ENCODE data around the gene UQCRC1. TPM values are rescaled to one million over a fixed set of nuclear protein-coding genes. Genes with fewer than 3 reads are reported as not detected.
A peak's percentile ranks its signal among the peaks of the same experiment; 100 is the strongest.

UQCRC1 gene
- total RNA-seq, 1 experiment from 2014 or later = 278 TPM

GRCh38 chr3:48555231-48555948 lies 54.1 kb downstream of the UQCRC1 start:
- intact Hi-C loops (cut with micrococcal nuclease; ENCODE audit: unreplicated experiment) = loop anchor here (5.0 kb wide), 2 partner anchors 107 to 368 kb away; partner anchors contain the start of genes CDC25A and CELSR3
- BruUV-seq (replicated peaks) = TSS peak; percentile 37
- peak overlapping the region; percentile 64 for H3K27ac Mint-ChIP-seq (ENCODE audit: unreplicated experiment)

GRCh38 chr3:48553886-48554845 lies 55.3 kb downstream of the UQCRC1 start:
- POLR2A ChIA-PET = interaction anchor here (0.6 kb wide), 1 partner anchor 82 kb away, joined by 4 read pairs; no protein-coding TSS in a partner anchor
- CTCF ChIA-PET = interaction anchor here (0.5 to 1.5 kb wide), 2 partner anchors 153 to 439 kb away, joined by 3 to 6 read pairs; no protein-coding TSS in a partner anchor
- no peak for TF ChIP-seq CTCF (IDR thresholded peaks at IDR 0.05; ENCODE audit: insufficient read depth in 1 of 2, low read depth in 1 of 2, low read length in 1 of 2, severe bottlenecking in 1 of 2, unreplicated experiment in 1 of 2)
- no peaks in the 10 kb centered on the region for H3K9me3 Mint-ChIP-seq (ENCODE audit: unreplicated experiment)
- peaks cover 8% of the 10 kb centered on the region for H3K36me3 Mint-ChIP-seq (ENCODE audit: insufficient read depth, unreplicated experiment)
- no peaks in the 10 kb centered on the region; the same call in 1 of the 2 replicates for H3K36me3 ChIP-seq (ENCODE audit: control insufficient read depth, insufficient read depth, low read length)
- H3K4me1 Mint-ChIP-seq (ENCODE audit: low read depth, unreplicated experiment) = peaks cover 22% of the 10 kb centered on the region
- H3K4me3 ChIP-seq (ENCODE audit: low read depth, low read length) = 0 out of 2 replicates have a peak overlapping the region, but pooled peaks have one; percentile 13
- no peaks in the 10 kb centered on the region for H3K27me3 ChIP-seq (replicated peaks; ENCODE audit: control insufficient read depth, insufficient read depth, low read length)
- peaks cover 32% of the 10 kb centered on the region for H3K4me1 ChIP-seq
- intact Hi-C loops (cut with micrococcal nuclease; ENCODE audit: unreplicated experiment) = no loop called here
- no peak overlapping the region for H3K27ac Mint-ChIP-seq (ENCODE audit: unreplicated experiment)
- H3K9me3 ChIP-seq = no peaks in the 10 kb centered on the region
- no TSS peak for BruUV-seq (replicated peaks)
- no peak overlapping the region for H3K4me3 Mint-ChIP-seq (ENCODE audit: unreplicated experiment)
- no peaks in the 10 kb centered on the region for H3K27me3 Mint-ChIP-seq (ENCODE audit: insufficient read depth, unreplicated experiment)
- DNase-seq = no peak

More at GRCh38 chr3:48555231-48555948, 54.1 kb downstream of the UQCRC1 start:
- Mint-ChIP-seq H3K27me3 (ENCODE audit: insufficient read depth, unreplicated experiment) (no peaks in the 10 kb centered on the region), H3K4me3 (ENCODE audit: unreplicated experiment) (peak overlapping the region; percentile 81), H3K36me3 (ENCODE audit: insufficient read depth, unreplicated experiment) (peaks cover 8% of the 10 kb centered on the region), H3K4me1 (ENCODE audit: low read depth, unreplicated experiment) (peaks cover 22% of the 10 kb centered on the region), H3K9me3 (ENCODE audit: unreplicated experiment) (no peaks in the 10 kb centered on the region)
- no peaks in the 10 kb centered on the region for H3K27me3 ChIP-seq (replicated peaks; ENCODE audit: control insufficient read depth, insufficient read depth, low read length)
- H3K4me1 ChIP-seq = peaks cover 32% of the 10 kb centered on the region
- POLR2A ChIA-PET = no interaction called here
- peak overlapping the region; percentile 62 for H3K4me3 ChIP-seq (ENCODE audit: low read depth, low read length)
- no peak for TF ChIP-seq CTCF (IDR thresholded peaks at IDR 0.05; ENCODE audit: insufficient read depth in 1 of 2, low read depth in 1 of 2, low read length in 1 of 2, severe bottlenecking in 1 of 2, unreplicated experiment in 1 of 2)
- CTCF ChIA-PET = interaction anchor here (2.3 kb wide), 1 partner anchor 82 kb away, joined by 23 read pairs; no protein-coding TSS in a partner anchor
- peak in 1 of 2 experiments; percentile 22 for DNase-seq
- no peaks in the 10 kb centered on the region for H3K36me3 ChIP-seq (ENCODE audit: control insufficient read depth, insufficient read depth, low read length)
- H3K9me3 ChIP-seq = no peaks in the 10 kb centered on the region

GRCh38 chr3:48553361-48553760 lies 56.1 kb downstream of the UQCRC1 start:
- Histone ChIP-seq H3K4me1 (peaks cover 28% of the 10 kb centered on the region), H3K4me3 (ENCODE audit: low read depth, low read length) (no peak overlapping the region), H3K9me3 (no peaks in the 10 kb centered on the region), H3K36me3 (ENCODE audit: control insufficient read depth, insufficient read depth, low read length) (no peaks in the 10 kb centered on the region; the same call in 1 of the 2 replicates), H3K27me3 (replicated peaks; ENCODE audit: control insufficient read depth, insufficient read depth, low read length) (no peaks in the 10 kb centered on the region)
- Mint-ChIP-seq H3K4me1 (ENCODE audit: low read depth, unreplicated experiment) (peaks cover 17% of the 10 kb centered on the region), H3K4me3 (ENCODE audit: unreplicated experiment) (no peak overlapping the region), H3K9me3 (ENCODE audit: unreplicated experiment) (no peaks in the 10 kb centered on the region), H3K27me3 (ENCODE audit: insufficient read depth, unreplicated experiment) (no peaks in the 10 kb centered on the region), H3K36me3 (ENCODE audit: insufficient read depth, unreplicated experiment) (peaks cover 14% of the 10 kb centered on the region), H3K27ac (ENCODE audit: unreplicated experiment) (peak overlapping the region; percentile 79)
- POLR2A ChIA-PET = no interaction called here
- BruUV-seq (replicated peaks) = no TSS peak
- no peak for TF ChIP-seq CTCF (IDR thresholded peaks at IDR 0.05; ENCODE audit: insufficient read depth in 1 of 2, low read depth in 1 of 2, low read length in 1 of 2, severe bottlenecking in 1 of 2, unreplicated experiment in 1 of 2)
- DNase-seq = no peak
- intact Hi-C loops (cut with micrococcal nuclease; ENCODE audit: unreplicated experiment) = no loop called here
- CTCF ChIA-PET = interaction anchor here (1.5 kb wide), 1 partner anchor 153 kb away, joined by 3 read pairs; no protein-coding TSS in a partner anchor

Measured in Caco-2 (cell line).